ENCODE measurements around the gene ZNRF2. TPM values are rescaled to one million over a fixed set of nuclear protein-coding genes. Genes with fewer than 3 reads are reported as not detected.

The ZNRF2 gene
- polyA plus RNA-seq, 1 donor (not counting 4 experiments of a cell fraction or from before 2014, with no cell fraction given), result 7.0 TPM

GRCh38 chr7:30378275-30378674 is 93.9 kb downstream of the ZNRF2 start:
- Histone ChIP-seq H3K36me3 (ENCODE audit: control insufficient read depth in 2 of 2, extremely low read depth in 1 of 2, insufficient read depth in 2 of 2, low read length in 2 of 2) (no peaks in the 10 kb centered on the region), H3K4me2 (ENCODE audit: control insufficient read depth, extremely low read depth, insufficient read depth, low read depth, low read length) (no peak overlapping the region), H4K20me1 (ENCODE audit: control insufficient read depth, extremely low read depth, insufficient read depth, low read length) (no peaks in the 10 kb centered on the region), H3K4me1 (ENCODE audit: control insufficient read depth, extremely low read depth, insufficient read depth, low read length) (no peaks in the 10 kb centered on the region), H3K79me2 (ENCODE audit: control insufficient read depth, insufficient read depth, low read length) (no peaks in the 10 kb centered on the region), H3K9me3 (ENCODE audit: control insufficient read depth, low read depth, low read length) (no peaks in the 10 kb centered on the region), H3K4me3 (ENCODE audit: control insufficient read depth in 2 of 3, extremely low read depth in 1 of 3, insufficient read depth in 2 of 3, low read depth in 1 of 3, low read length in 3 of 3) (no peak overlapping the region), H3K9me1 (ENCODE audit: control insufficient read depth, extremely low read depth, insufficient read depth, low read length) (no peaks in the 10 kb centered on the region), H3K9ac (ENCODE audit: control insufficient read depth, extremely low read depth, insufficient read depth, low read length) (no peak overlapping the region), H3K27me3 (ENCODE audit: control insufficient read depth, extremely low read depth, insufficient read depth, low read length) (no peaks in the 10 kb centered on the region), H2AFZ (ENCODE audit: control insufficient read depth, low read length) (no peak overlapping the region), H3K27ac (ENCODE audit: control insufficient read depth, insufficient read depth, low read length) (no peak overlapping the region)
- DNase-seq (ENCODE audit: low read depth, low spot score), result no peak
- TF ChIP-seq, protein P1, sequence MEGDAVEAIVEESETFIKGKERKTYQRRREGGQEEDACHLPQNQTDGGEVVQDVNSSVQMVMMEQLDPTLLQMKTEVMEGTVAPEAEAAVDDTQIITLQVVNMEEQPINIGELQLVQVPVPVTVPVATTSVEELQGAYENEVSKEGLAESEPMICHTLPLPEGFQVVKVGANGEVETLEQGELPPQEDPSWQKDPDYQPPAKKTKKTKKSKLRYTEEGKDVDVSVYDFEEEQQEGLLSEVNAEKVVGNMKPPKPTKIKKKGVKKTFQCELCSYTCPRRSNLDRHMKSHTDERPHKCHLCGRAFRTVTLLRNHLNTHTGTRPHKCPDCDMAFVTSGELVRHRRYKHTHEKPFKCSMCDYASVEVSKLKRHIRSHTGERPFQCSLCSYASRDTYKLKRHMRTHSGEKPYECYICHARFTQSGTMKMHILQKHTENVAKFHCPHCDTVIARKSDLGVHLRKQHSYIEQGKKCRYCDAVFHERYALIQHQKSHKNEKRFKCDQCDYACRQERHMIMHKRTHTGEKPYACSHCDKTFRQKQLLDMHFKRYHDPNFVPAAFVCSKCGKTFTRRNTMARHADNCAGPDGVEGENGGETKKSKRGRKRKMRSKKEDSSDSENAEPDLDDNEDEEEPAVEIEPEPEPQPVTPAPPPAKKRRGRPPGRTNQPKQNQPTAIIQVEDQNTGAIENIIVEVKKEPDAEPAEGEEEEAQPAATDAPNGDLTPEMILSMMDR (optimal IDR thresholded peaks at IDR 0.05 in 1 of 3, IDR thresholded peaks at IDR 0.05 in 1 of 3, conservative IDR thresholded peaks at IDR 0.05 in 1 of 3; ENCODE audit: extremely low read depth in 1 of 3, insufficient read depth in 2 of 3, low read length in 3 of 3), result no peak
- no peak for TF ChIP-seq EZH2 (IDR thresholded peaks at IDR 0.05; ENCODE audit: low read length)
- dilution Hi-C loops (cut with MboI; ENCODE audit: extremely low pct_ligation_motif_present, low sequenced_read_pairs), result no loop called here
- FAIRE-seq, result no peak

DNA sequence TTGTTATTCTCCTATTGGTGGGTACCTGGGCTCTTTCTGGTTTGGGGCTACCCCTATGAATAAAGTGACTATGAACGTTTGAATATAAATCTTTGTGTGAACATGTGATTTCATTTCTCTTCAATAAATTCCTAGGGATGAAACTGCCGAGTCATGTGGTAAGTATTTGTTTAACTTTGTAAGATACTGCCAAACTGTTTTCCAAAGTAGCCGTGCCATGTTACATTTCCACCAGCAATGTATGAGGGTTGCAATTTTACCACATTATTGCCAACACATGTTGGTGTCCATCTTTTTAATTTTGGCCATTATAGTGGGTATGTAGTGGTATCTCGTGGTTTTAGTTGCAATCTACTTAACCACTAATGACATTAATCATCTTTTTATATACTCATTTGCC is 94.7 kb downstream of the ZNRF2 start:
- H3K27ac ChIP-seq (ENCODE audit: control insufficient read depth, insufficient read depth, low read length), result no peak overlapping the region
- dilution Hi-C loops (cut with MboI; ENCODE audit: extremely low pct_ligation_motif_present, low sequenced_read_pairs), result no loop called here

More for the DNA sequence above, 94.7 kb downstream of the ZNRF2 start:
- Histone ChIP-seq H3K27me3 (ENCODE audit: control insufficient read depth, extremely low read depth, insufficient read depth, low read length) (no peaks in the 10 kb centered on the region), H3K36me3 (ENCODE audit: control insufficient read depth in 2 of 2, extremely low read depth in 1 of 2, insufficient read depth in 2 of 2, low read length in 2 of 2) (no peaks in the 10 kb centered on the region), H3K9me1 (ENCODE audit: control insufficient read depth, extremely low read depth, insufficient read depth, low read length) (no peaks in the 10 kb centered on the region), H2AFZ (ENCODE audit: control insufficient read depth, low read length) (no peak overlapping the region), H4K20me1 (ENCODE audit: control insufficient read depth, extremely low read depth, insufficient read depth, low read length) (no peaks in the 10 kb centered on the region), H3K79me2 (ENCODE audit: control insufficient read depth, insufficient read depth, low read length) (no peaks in the 10 kb centered on the region), H3K4me2 (ENCODE audit: control insufficient read depth, extremely low read depth, insufficient read depth, low read depth, low read length) (no peak overlapping the region), H3K4me1 (ENCODE audit: control insufficient read depth, extremely low read depth, insufficient read depth, low read length) (no peaks in the 10 kb centered on the region), H3K9ac (ENCODE audit: control insufficient read depth, extremely low read depth, insufficient read depth, low read length) (no peak overlapping the region), H3K4me3 (ENCODE audit: control insufficient read depth in 2 of 3, extremely low read depth in 1 of 3, insufficient read depth in 2 of 3, low read depth in 1 of 3, low read length in 3 of 3) (no peak overlapping the region), H3K9me3 (ENCODE audit: control insufficient read depth, low read depth, low read length) (no peaks in the 10 kb centered on the region)
- DNase-seq (ENCODE audit: low read depth, low spot score) (no peak), FAIRE-seq (no peak)
- TF ChIP-seq, protein P1 (optimal IDR thresholded peaks at IDR 0.05 in 1 of 3, IDR thresholded peaks at IDR 0.05 in 1 of 3, conservative IDR thresholded peaks at IDR 0.05 in 1 of 3; ENCODE audit: extremely low read depth in 1 of 3, insufficient read depth in 2 of 3, low read length in 3 of 3), result no peak
- no peak for TF ChIP-seq EZH2 (IDR thresholded peaks at IDR 0.05; ENCODE audit: low read length)
